Stimulated activated CD4-positive, alpha-beta T cell treated with anti-CD3 and anti-CD28 coated beads, Interleukin-1b, Interleukin-23, amount 100 ng/mL, for 1 hour (primary cell): ENCODE data around the gene HNRNPCL1.
"Not testable (repeated sequence)": the region's sequence is repeated elsewhere in the genome, so short reads cannot be mapped to it uniquely, and the experiment has no call there.

Experiments
- DNase-seq, 2 donors: peaks; one replicate each; pipeline ENCODE4 v3.0.0-alpha.2; 2020; ENCODE audit warnings: low read depth in 2 of 2

HNRNPCL1 gene

GRCh38 chr1:12848620-12849019 lies at the start of gene HNRNPCL1:
Gene HNRNPCL1, minus strand, starts transcription at chr1:12848720. Its CDS starts 431 bp downstream, at chr1:12848289.
- DNase-seq: not testable (repeated sequence)

DNA sequence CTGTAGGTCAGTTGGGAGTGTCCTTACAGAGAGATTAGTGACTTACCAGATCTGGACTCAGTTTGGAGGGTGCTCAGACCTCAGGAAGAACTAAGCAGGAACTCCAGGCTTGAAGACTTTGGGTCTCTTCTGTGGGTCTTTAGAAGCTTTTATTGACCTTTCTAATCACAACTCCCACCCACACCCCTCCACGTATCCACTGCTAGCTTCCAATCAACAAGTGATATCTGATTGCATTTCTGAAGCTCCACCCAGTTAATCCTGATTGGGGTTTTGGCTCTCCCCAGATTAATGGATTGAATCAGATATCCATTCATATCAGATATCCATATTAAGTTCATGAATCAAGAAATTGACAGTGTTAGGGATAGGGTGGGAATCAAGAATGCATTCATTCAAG lies 49.6 kb upstream of the HNRNPCL1 start, which contains the start of gene PRAMEF10:
Gene PRAMEF10 (minus strand): TSS at position 101 of the 400 bp plus-strand sequence. CDS start 2,423 bp downstream, outside the sequence.
- DNase-seq: not testable (repeated sequence)

DNA sequence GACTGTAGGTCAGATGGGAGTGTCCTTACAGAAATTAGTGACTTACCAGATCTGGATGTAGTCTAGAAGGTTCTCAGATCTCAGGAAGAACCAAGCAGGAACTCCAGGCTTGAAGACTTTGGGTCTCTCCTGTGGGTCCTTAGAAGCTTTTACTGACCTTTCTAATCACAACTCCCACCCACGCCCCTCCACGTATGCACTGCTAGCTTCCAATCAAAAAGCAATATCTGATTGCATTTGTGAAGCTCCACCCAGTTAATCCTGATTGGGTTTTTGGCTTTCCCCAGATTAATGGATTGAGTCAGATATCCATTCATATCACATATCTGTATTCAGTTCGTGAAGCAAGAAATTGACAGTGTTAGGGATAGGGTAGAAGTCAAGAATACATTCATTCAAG lies 37.6 kb upstream of the HNRNPCL1 start, which contains the start of gene PRAMEF4:
Gene PRAMEF4 (minus strand): TSS at position 101 of the 400 bp plus-strand sequence. CDS start 2,807 bp downstream, outside the sequence.
- not testable (repeated sequence) for DNase-seq

DNA sequence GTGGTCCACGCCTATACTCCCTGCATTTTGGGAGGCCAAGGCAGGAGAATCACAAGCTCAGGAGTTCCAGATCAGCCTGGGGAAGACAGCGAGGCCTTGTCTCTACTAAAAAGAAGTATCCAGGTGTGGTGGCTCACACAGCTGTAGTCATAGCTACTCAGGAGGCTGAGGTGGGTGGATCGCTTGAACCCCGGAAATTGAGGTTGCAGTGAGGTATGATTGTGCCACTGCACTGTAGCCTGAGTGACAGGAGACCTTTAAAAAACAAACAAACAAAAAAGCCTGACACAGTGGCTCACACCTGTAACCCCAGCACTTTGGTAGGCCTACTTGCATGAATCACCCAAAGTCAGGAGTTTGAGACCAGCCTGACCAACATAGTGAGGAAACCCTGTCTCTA lies 29.9 kb upstream of the HNRNPCL1 start:
- not testable (repeated sequence) for DNase-seq

DNA sequence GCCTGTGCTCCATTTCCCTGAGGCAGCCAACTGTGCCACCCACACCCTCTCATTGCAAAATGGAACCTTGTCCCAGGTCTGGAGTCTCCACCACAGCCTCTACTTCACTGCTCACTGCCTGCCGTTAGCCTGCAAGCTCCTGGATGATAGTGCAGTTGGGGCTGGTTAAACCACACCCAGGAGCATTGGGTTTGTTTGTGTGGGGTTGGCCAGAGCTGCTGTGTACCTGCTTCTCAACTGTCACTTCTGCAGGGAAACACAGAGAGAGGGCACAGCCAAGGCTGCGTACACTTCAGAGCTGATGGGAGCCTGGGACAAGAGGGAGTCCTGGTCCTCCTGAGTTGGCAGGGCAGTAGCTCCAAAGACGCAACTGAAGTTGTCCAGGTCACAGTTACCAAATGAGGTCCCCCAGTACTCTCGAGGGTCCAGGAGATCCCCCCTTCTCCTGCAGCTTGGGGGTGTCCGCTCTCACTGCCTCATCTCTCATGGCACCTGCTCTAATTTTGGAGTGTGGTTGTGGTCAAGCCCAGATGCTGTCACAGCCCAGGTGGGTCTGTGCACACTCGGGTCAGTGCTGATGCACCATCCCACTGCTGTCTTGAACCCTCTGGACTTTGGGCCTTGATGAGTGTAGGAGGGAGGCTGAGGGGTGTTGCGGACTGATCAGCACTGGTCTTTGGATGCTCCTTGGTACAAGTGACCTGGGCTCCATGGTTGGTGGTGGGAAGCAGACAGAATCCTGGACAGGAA lies 14.8 kb upstream of the HNRNPCL1 start:
- DNase-seq: not testable (repeated sequence)

- DNase-seq: not testable (repeated sequence)
Observed at GRCh38 chr1:12856786-12857185, 8.3 kb upstream of the HNRNPCL1 start, which contains the start of gene PRAMEF2. Gene PRAMEF2, plus strand, starts transcription at chr1:12857086. Its CDS starts 1,924 bp downstream, at chr1:12859010.

GRCh38 chr1:12851779-12852178 lies 3.3 kb upstream of the HNRNPCL1 start:
- DNase-seq: no peak

DNA sequence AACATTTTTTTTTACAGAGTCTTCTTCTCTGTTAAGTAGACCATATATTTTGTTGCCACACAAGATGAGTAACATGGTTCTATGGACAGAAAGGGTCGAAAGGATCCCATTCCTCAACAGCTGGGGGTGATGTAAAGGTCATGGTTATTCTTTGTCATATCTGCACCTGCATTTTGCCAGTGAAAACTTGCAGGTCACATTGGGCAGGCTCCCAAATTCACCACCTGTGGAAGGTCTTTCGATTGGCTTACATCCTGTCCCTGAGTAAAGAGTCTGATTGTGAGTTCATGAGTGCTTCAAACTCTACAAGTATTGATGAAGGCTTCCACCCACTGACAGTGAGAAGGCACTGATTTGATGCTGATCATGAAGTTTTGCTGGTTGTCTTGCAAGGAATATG lies 15.3 kb downstream of the HNRNPCL1 start:
- not testable (repeated sequence) for DNase-seq

DNA sequence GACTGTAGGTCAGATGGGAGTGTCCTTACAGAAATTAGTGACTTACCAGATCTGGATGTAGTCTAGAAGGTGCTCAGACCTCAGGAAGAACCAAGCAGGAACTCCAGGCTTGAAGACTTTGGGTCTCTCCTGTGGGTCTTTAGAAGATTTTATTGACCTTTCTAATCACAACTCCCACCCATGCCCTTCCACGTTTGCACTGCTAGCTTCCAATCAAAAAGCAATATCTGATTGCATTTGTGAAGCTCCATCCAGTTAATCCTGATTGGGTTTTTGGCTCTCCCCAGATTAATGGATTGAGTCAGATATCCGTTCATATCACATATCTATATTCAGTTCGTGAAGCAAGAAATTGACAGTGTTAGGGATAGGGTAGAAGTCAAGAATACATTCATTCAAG lies 17.2 kb downstream of the HNRNPCL1 start, which contains the start of gene PRAMEF11:
Gene PRAMEF11 (minus strand): TSS at position 101 of the 400 bp plus-strand sequence. CDS start 2,621 bp downstream, outside the sequence.
- not testable (repeated sequence) for DNase-seq

- not testable (repeated sequence) for DNase-seq
Observed at GRCh38 chr1:12819061-12819460, 29.5 kb downstream of the HNRNPCL1 start.

DNA sequence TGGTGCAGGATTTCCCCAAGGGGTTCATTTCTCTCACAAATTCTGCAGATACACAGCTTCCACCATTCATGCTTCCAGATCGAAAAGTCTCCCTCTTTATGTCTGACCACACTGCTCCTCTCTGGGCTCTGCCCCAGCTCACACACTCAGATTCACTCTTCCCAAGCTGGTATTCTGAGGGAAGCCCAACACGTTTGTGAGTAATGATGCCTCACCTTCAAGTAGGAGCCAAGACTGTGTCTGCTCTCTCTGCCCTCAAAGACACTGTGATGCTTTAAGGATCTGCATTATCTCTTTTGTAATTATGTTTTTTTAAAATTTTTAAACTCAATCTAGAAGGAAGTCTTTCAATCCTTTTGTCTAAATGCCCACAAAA lies 37.1 kb downstream of the HNRNPCL1 start:
- no peak for DNase-seq

DNA sequence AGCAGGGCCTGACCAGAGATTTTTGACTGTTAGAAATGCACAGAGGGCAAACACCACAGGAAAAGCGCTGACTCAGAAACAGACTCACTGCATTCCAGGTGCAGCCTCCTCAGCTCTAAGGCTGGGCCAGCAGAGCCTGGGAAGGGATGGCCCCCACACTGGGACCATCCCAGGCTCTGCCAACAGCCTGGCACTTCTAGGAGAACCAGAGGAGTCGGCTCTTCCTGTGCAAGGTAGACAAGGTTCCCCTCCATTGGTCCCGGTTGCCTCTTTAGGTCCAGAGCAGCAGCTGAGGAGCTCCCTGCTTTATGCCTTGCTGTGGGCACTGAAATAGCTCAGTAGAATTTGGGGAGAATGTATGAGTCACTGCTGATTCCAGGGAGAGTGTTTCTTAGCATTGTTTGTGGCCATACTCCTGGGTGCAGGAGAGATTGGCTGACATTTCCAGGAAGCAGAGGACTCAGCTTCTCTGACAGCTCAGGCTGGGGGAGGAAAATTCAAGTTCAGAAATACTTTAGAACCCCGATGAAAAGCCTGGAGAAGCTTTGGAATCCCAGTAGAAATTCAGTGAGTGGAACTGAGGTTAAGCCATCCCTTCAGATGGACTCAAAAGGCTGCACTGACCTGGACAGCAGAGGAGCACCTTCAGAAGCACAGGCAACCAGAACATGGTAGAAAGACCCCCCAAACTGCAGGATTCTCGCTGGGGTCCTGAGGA lies 37.7 kb downstream of the HNRNPCL1 start:
- no peak for DNase-seq

GRCh38 chr1:12809933-12810332 lies 38.6 kb downstream of the HNRNPCL1 start:
- DNase-seq: no peak

- DNase-seq: no peak
Observed at GRCh38 chr1:12799730-12800129, 48.8 kb downstream of the HNRNPCL1 start.

DNA sequence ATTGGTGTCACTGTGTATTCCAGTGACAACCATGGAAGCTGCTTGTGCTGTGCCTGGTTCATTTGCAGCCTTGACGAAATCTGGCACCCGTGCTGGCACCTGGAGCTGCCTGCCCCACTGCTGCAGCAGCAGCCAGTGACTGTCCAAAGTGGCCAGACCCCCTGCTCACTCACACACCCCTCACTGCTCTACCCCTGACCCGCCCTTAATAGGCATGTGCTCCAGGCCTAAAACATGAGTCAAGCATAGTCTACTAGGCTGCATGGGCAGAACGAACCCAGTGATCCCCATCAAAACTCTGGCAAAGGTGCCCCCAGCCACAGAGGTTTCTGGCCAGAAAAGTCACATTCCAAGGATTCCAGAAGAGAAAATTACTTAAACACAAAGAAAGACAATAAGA lies 49.6 kb downstream of the HNRNPCL1 start:
- DNase-seq: no peak
